Measurements from ENCODE around the gene CCDC134. TPM values are rescaled to one million over a fixed set of nuclear protein-coding genes. Genes with fewer than 3 reads are reported as not detected.

CCDC134 gene
- total RNA-seq, 1 donor from 2014 or later = 11.3 TPM

GRCh38 chr22:41819257-41819656 is 18.8 kb downstream of the CCDC134 start:
- no peak overlapping the region for H3K4me3 Mint-ChIP-seq (ENCODE audit: unreplicated experiment)
- FAIRE-seq (no peak), DNase-seq (ENCODE audit: low read depth) (no peak)
- no peak overlapping the region for H3K27ac ChIP-seq (ENCODE audit: low read depth, low read length)
- H3K27ac Mint-ChIP-seq (ENCODE audit: unreplicated experiment) = no peak overlapping the region
- peaks cover 14% of the 10 kb centered on the region for H3K4me1 ChIP-seq (ENCODE audit: insufficient read depth, low read length)
- H3K9me3 Mint-ChIP-seq (ENCODE audit: unreplicated experiment) = no peaks in the 10 kb centered on the region
- no peaks in the 10 kb centered on the region for H3K79me2 ChIP-seq (ENCODE audit: insufficient read depth, low read length)
- no peaks in the 10 kb centered on the region for H3K9me3 ChIP-seq (ENCODE audit: insufficient read depth, low read depth, low read length)
- H3K4me1 Mint-ChIP-seq (ENCODE audit: low read depth, unreplicated experiment) = peaks cover 17% of the 10 kb centered on the region
- H3K36me3 Mint-ChIP-seq (ENCODE audit: low read depth, unreplicated experiment) = peaks cover 6% of the 10 kb centered on the region
- H3K27me3 ChIP-seq (ENCODE audit: insufficient read depth, low read length) = no peaks in the 10 kb centered on the region
- H3K9ac ChIP-seq (ENCODE audit: low read length) = no peak overlapping the region
- H2AFZ ChIP-seq (ENCODE audit: low read depth, low read length) = no peak overlapping the region
- H3K36me3 ChIP-seq (ENCODE audit: insufficient read depth, low read length) = no peaks in the 10 kb centered on the region
- no peak overlapping the region for H3K4me3 ChIP-seq (ENCODE audit: insufficient read depth, low read depth, low read length)
- TF ChIP-seq EZH2 (IDR thresholded peaks at IDR 0.05; ENCODE audit: insufficient read depth, low read length) (no peak), CTCF (IDR thresholded peaks at IDR 0.05; ENCODE audit: insufficient read depth, low read depth, low read length) (no peak)
- H3K4me2 ChIP-seq (ENCODE audit: low read length) = no peak overlapping the region
- no peaks in the 10 kb centered on the region for H3K27me3 Mint-ChIP-seq (ENCODE audit: low read depth, unreplicated experiment)
- H4K20me1 ChIP-seq (ENCODE audit: insufficient read depth, low read length) = no peaks in the 10 kb centered on the region

GRCh38 chr22:41820447-41820846 is 20.0 kb downstream of the CCDC134 start:
- Histone ChIP-seq H4K20me1 (ENCODE audit: insufficient read depth, low read length) (no peaks in the 10 kb centered on the region), H3K27ac (ENCODE audit: low read depth, low read length) (no peak overlapping the region), H3K9ac (ENCODE audit: low read length) (no peak overlapping the region), H2AFZ (ENCODE audit: low read depth, low read length) (no peak overlapping the region), H3K4me2 (ENCODE audit: low read length) (no peak overlapping the region), H3K27me3 (ENCODE audit: insufficient read depth, low read length) (no peaks in the 10 kb centered on the region), H3K4me3 (ENCODE audit: insufficient read depth, low read depth, low read length) (no peak overlapping the region), H3K9me3 (ENCODE audit: insufficient read depth, low read depth, low read length) (no peaks in the 10 kb centered on the region), H3K79me2 (ENCODE audit: insufficient read depth, low read length) (no peaks in the 10 kb centered on the region), H3K36me3 (ENCODE audit: insufficient read depth, low read length) (no peaks in the 10 kb centered on the region), H3K4me1 (ENCODE audit: insufficient read depth, low read length) (peaks cover 22% of the 10 kb centered on the region)
- no peak overlapping the region for H3K4me3 Mint-ChIP-seq (ENCODE audit: unreplicated experiment)
- H3K27me3 Mint-ChIP-seq (ENCODE audit: low read depth, unreplicated experiment) = no peaks in the 10 kb centered on the region
- no peak for TF ChIP-seq EZH2 (IDR thresholded peaks at IDR 0.05; ENCODE audit: insufficient read depth, low read length)
- TF ChIP-seq CTCF (IDR thresholded peaks at IDR 0.05; ENCODE audit: insufficient read depth, low read depth, low read length) = no peak
- peaks cover under 1% of the 10 kb centered on the region for H3K9me3 Mint-ChIP-seq (ENCODE audit: unreplicated experiment)
- peaks cover 4% of the 10 kb centered on the region for H3K36me3 Mint-ChIP-seq (ENCODE audit: low read depth, unreplicated experiment)
- no peak for FAIRE-seq
- no peak for DNase-seq (ENCODE audit: low read depth)
- H3K4me1 Mint-ChIP-seq (ENCODE audit: low read depth, unreplicated experiment) = peaks cover 26% of the 10 kb centered on the region
- no peak overlapping the region for H3K27ac Mint-ChIP-seq (ENCODE audit: unreplicated experiment)

- H3K27me3 Mint-ChIP-seq (ENCODE audit: low read depth, unreplicated experiment) = no peaks in the 10 kb centered on the region
- Histone ChIP-seq H2AFZ (ENCODE audit: low read depth, low read length) (no peak overlapping the region), H3K36me3 (ENCODE audit: insufficient read depth, low read length) (no peaks in the 10 kb centered on the region), H4K20me1 (ENCODE audit: insufficient read depth, low read length) (no peaks in the 10 kb centered on the region), H3K4me3 (ENCODE audit: insufficient read depth, low read depth, low read length) (no peak overlapping the region), H3K4me2 (ENCODE audit: low read length) (peak overlapping the region; percentile 22), H3K4me1 (ENCODE audit: insufficient read depth, low read length) (peaks cover 24% of the 10 kb centered on the region), H3K9ac (ENCODE audit: low read length) (peak overlapping the region; percentile 8), H3K27ac (ENCODE audit: low read depth, low read length) (no peak overlapping the region), H3K9me3 (ENCODE audit: insufficient read depth, low read depth, low read length) (no peaks in the 10 kb centered on the region), H3K79me2 (ENCODE audit: insufficient read depth, low read length) (no peaks in the 10 kb centered on the region), H3K27me3 (ENCODE audit: insufficient read depth, low read length) (no peaks in the 10 kb centered on the region)
- DNase-seq (ENCODE audit: low read depth) (no peak), FAIRE-seq (no peak)
- no peak for TF ChIP-seq EZH2 (IDR thresholded peaks at IDR 0.05; ENCODE audit: insufficient read depth, low read length)
- no peak for TF ChIP-seq CTCF (IDR thresholded peaks at IDR 0.05; ENCODE audit: insufficient read depth, low read depth, low read length)
- no peak overlapping the region for H3K27ac Mint-ChIP-seq (ENCODE audit: unreplicated experiment)
- peaks cover 29% of the 10 kb centered on the region for H3K4me1 Mint-ChIP-seq (ENCODE audit: low read depth, unreplicated experiment)
- peaks cover 6% of the 10 kb centered on the region for H3K36me3 Mint-ChIP-seq (ENCODE audit: low read depth, unreplicated experiment)
- H3K4me3 Mint-ChIP-seq (ENCODE audit: unreplicated experiment) = no peak overlapping the region
- peaks cover 2% of the 10 kb centered on the region for H3K9me3 Mint-ChIP-seq (ENCODE audit: unreplicated experiment)
Measured at GRCh38 chr22:41821471-41822316, 21.2 kb downstream of the CCDC134 start.
